Measurements from ENCODE around the gene SRGAP1.

The SRGAP1 gene

DNA sequence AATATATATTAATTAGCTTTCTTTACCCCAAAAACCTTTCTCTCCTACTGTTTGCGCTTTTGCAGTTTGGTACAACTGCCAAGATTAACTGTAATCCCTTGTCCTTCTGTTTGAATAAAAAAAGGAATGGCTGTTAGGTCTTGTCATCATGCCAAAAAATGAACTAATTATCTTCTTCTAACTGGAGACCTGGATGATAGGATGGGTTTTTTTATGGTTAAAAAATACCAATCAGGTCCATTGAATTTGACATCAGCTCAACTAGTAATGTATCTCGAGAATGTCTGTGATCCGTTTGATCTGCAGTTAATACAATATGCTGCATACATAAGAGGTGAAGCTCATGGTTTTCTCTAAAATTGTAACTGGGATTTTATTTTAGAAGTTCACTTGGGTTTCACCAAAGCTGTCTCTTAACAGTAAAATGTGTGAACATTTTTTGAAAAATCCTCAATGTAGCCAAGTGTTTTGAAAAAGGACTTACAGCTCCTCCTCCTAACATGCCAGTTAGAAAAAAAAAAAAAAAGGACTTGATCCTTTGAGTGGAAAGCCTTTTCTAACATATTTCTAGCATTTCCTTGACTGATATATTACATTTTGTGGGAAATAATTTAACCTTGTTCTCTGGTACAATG lies 96.8 kb downstream of the SRGAP1 start:
- no peak for DNase-seq

DNA sequence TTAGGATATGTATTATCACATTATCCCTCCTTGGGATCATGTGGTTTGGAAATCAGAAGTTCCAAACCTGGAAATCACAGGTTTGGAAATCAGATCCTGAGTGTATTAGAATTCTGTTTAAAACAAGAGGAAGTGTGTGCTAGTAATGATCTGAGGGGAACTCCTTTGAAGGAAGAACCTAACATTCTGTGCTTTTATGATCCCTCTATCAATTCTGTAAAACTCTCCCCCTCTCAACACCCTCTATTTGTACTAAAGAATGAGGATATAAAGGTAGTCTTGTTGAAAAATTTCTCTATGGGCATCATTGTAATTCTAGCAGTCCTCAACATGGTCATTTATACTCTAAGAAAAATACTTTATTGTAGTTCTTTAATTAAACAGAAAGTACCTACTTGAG lies 97.4 kb downstream of the SRGAP1 start:
- DNase-seq = no peak

DNA sequence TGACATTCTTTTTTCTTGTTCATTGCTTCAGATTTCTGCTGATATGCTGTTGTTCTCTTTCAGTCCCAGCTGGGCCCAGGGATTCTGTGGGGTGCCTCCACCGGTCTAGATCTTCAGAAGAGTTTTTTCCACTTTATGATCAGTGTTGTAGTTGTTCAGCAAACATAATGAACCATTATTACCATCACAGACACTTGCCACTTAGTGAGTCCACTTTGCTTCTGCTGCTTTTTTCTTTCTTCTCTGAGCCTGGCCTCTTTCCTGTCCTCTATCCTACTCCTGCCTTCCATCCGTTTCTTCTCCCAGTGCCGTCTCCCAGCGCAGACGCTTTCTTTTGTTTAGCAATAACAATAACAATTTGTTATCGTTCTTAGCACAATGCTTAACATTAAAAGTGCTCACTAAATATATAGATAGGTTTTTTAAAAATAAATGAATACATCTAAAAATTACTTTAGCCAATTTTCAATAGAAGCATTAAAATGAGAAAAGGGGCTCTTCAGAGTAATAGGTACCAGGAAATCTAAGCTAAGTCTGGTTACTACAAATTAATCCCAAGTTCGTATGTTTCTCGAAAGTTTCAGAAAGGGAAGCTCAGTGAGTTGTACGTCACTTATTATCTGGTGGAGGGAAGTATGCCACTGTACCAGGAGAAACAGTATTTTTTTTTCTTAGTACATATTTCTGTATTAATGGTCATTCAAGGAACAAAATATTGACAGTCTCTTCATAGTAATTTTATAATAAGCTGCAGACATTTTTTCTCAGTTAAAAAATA lies 98.2 kb downstream of the SRGAP1 start:
- DNase-seq = no peak

DNA sequence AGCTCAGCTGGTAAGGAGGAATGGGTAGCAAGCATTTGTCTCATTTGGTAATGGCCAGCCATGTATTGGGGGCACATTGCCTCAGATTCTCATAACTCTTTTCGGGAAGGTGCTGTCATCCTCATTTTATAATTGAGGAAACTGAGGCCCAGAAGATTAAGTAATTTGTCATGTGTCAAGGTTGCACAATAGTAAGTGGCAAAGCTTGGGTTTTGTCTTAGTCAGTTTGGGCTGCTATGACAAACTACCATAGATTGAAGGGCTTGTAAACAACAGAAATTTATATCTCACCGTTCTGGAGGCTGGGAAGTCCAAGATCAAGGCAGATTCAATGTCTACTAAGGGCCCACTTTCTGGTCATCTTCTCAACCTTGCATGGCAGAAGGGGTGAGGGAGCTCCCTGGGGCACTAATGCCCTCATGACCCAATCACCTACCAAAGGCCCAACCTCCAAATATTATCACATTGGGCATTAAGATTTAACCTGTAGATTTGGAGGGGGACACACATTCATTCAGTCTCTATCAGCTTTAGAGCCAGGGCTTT lies 99.6 kb downstream of the SRGAP1 start:
- no peak for DNase-seq

DNA sequence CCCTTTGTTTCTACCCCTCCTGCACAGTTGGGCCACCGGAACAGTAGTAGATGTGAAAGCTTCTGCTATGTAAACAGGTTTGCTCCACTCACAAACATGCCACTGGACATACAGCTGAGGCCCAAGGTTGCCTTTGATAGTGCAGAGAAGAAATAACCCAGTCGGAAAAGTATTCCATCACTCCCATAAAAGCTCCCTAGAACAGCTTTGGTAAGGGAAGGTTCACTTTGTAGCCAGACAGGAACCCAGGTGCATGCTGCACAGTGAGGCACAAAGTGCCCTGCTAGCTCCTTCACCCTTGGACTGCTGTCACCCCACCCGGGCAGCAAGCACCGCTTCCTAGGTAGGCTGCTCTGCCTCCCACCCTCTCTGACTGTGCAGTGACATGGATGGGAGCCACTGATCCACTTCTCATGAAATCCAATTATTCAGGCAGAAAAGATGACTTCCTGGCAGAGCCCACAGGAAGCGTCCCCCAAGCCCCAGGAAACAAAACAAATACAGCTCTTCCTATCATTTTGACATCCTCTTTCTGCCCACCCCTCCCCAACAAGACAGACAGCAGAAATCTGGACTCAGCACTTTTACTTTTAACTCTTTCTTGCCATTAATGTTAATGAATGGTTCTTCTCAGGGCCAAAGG lies 100.2 kb downstream of the SRGAP1 start:
- DNase-seq = no peak

DNA sequence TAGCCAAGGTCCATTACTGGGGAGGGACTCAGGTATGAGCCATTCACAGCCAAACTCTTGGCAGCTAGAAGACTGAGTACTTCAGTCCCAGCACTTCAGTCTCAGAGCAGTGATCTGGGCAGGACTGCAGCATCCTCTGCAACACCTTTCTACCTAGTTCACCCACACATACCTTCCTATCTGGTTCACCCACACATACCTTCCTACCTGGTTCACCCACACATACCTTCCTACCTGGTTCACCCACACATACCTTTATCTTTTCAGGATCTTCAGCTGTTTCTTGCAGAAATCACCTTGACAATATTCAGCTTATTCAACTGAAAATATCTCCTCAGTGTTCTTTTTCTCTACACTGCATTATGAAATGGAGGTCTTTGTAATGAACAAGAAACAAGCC lies 101.3 kb downstream of the SRGAP1 start:
- no peak for DNase-seq

DNA sequence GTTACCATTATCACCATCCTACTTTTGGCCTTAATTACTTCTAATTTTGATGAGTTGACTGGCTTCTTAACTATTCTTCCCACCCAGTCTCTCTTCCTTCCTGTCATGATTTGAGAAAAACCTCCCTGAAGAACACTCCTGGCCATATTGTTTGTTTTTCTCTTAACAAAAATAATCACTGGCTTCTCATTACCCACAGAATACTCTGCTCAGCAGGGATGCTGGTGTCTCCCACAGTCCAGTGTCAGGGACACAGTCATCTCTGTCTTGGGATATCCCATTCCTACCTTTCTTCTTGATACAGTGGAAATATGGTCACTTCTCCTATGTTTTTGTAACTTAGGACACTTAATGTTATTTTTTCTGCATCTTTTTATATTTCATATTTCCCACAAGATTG lies 103.7 kb downstream of the SRGAP1 start:
- DNase-seq = no peak

DNA sequence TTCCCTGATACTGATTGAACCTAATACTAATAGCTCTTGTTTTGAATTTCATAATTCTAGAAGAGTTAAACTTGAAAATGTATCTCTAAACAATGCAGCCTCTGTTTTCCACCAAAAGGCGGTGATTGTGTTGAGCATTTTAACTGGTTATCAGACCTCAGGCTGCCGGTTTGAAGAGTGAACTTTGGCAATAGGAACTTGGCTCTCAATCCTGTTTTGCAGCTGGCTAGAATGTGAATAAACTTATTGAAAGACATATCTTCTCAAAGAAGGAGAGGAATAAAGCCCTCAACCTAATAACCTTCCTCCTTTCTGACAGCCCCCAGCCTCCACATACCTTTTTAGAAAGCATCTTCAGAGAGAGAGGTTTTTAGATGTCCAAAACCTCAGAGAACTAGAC lies 105.4 kb downstream of the SRGAP1 start:
- DNase-seq = no peak

DNA sequence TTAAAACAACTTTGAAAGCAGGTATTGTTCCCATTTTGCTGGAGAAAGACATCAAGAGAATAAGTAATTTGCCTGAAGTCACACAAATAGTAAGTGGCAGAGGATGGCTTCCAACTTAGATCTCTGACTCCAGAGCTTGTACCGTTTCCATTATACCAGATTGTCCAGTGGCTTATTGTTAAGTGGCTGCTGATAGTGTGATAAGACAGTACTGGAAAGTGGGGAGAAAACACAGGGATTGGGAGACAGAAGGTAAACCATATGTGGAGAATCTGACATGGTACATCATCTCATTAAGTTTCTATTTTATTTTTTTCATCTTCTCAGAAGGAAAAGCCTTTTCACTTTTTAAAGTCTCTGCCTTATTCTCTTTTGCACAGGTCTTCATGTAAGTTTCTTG lies 108.5 kb downstream of the SRGAP1 start:
- no peak for DNase-seq

DNA sequence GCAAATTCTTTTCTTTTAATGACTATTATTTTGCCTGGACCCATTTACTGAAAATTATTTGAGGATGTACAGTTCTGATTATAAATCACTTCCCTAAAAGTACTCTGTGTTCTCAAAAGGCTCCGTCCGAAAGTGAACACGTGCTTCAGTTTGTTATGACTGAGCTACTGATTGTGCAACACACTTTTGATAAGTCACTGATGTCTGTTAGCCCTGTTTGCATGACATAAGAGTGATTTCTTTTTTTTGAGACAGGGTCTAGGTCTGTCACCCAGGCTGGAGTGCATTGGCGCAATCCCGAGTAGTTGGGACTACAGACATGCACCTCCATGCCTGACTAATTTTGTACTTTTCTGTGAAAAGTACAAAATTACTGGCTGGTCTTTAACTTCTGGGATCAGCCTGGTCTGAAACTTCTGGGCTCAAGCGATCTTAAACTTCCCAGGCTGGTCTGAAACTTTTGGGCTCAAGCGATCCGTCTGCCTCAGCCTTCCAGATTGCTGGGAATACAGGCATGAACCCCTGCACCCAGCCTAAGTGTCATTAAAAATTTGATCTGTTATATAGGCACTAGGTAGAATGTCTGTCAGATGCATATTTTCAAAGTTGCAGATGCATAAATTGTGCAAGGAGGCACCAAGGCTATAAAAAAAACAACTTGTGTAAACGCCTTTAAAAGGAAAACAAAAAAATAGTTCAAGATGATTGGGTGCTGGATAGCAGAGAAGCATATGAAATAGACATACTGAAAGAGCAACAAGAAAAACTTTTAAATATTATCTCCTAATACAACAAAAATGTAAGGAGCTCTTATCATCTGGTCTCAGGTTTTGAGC lies 111.5 kb downstream of the SRGAP1 start:
- DNase-seq = no peak

DNA sequence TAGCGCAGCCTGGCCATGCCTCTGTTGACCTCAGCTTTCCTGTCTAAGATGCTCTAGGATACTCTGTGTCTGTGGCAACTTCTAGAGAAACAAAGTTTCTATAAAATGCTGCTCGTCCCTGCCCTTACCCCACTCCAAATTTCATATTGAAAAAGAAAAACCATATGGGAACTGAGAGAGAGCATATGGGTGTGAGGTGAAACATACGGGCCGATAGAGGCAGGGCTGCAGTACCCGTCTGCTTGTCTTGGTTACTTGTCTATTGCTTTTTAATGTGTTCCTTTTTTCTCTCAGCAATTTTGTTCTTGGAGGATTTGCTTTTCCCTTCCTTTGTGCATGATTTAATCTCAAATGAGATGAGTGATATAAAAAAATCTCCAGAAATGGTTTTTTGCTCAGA lies 113.0 kb downstream of the SRGAP1 start:
- no peak for DNase-seq

DNA sequence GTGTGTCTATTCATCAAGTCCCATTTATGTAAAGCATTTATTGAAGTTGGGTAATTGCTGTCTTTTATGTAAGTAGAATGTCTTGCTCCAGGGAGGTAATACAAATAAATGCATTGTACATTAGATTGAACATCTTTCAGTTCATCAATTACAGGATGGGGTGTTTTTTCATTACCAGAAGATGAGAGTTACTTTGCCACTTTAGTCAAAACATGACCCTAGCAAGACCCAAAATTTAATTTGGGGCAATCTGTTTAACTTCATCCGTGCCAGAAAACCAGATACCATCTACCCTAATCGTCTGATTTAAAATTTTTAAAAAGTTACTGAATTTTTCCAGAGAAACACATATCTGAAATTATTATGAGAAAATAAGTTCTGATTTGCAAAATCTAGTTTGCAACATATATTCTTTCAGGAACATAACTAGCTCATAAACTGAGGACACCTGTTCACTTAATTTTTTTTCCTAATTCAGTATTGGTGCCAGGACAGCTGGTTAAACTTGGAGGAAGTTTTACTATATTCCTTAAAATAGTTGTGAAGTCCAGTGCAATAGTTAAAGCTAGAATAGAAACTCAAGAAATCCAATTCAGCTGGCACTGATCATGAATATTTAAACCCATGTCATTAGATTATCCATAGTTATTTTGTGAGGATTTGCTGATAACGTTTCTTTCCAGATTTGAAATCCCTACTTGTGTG lies 114.5 kb downstream of the SRGAP1 start:
- no peak for DNase-seq

DNA sequence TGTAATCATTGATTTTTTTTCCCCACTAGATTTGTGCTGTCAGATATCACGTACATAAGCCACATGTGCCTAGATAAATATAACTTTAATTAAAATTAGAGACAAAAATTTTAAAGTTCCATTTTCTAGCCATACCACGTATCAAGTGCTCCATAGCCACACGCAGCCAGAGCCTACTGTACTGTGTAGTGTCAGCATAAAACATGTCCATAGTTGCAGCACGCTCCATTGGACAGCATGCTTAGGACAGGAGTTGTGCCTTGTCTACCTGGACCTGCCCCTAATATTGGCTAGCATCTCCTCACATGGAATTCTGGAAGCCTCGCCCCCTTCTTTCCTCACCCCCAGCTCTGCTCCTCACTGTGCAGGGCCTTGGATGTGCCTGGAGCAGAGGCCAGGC lies 116.5 kb downstream of the SRGAP1 start:
- no peak for DNase-seq

DNA sequence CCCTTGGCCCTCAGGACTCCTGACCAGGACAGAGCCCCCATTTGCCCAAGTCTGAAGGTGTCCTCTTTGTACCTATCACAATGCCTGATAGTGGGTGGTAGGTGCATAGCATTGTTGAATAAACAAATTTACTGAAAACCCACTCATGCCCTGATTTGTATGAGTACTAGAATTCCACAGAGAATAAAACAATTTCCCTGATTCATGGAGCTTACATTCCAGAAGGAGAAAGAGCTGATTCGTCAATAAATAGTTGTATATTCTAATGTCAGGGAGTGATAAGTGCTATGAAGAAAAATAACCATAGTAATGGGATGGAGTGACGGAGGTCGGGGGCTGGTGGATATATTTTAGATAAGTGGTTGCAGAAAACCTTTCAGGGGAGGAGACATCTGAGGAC lies 117.0 kb downstream of the SRGAP1 start:
- no peak for DNase-seq

DNA sequence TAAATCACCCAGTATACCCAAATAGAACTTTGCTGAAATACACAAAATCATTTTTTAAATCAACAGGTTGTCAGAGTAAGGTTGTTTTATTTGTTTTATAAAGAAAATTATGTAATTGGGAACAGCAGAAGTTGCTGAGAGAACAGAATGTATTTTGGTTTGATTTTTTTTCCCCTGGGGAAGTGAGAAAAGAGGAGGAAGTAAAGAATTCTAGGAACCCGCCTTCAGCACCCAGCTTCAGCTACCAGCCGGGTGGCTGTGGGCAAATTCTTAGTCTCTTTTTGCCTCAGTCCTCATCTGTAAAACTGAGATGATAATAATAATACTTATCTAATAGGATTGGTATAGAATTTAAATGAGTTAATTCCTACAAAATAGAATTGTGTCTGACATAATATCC lies 119.4 kb downstream of the SRGAP1 start:
- DNase-seq = no peak

DNA sequence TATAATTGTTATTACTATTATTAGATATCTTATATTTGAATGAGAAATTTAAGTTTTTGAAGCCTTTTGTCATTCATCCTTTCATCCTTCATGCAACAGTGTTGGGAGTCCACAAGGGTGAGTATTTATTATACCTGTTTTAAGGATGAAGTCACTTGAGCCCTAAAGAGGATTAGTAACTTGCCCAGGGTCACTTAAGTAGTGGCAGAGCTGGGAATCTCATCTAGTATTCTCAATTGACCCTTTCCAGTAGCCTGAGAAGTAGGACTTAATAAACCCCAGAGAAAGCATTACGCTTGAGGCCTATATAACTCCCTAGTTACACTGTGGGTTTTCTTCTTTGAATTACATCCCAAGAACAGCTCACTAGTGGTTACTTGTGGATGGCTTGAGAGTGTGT lies 119.8 kb downstream of the SRGAP1 start:
- DNase-seq = no peak

DNA sequence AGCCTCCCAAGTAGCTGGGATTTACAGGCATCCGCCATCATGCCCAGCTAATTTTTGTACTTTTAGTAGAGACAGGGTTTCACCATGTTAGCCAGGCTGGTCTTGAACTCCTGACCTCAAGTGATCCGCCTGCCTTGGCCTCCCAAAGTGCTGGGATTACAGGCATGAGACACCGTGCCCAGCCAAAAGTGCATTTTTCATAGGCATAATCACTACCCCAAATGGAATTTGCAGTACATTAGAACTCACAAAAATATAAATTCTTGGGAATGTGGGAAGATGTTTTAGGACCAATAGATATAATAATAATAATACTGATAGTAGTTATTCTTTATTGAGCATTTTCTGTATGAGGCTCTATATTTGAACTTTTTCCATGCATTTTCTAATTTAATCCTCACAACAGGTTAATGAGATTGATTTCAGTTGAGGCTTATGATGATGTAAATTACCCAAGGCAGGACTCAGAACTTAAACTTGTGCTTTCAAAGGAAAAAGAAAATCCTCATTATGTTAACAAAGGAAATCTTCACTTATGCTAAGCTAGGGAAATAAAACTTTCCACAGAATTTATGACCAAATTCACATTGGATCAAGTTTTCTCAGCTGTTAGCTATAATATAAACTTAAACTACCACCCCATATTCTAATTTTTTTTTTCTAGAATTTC lies 121.6 kb downstream of the SRGAP1 start:
- DNase-seq = peak; percentile 58

DNA sequence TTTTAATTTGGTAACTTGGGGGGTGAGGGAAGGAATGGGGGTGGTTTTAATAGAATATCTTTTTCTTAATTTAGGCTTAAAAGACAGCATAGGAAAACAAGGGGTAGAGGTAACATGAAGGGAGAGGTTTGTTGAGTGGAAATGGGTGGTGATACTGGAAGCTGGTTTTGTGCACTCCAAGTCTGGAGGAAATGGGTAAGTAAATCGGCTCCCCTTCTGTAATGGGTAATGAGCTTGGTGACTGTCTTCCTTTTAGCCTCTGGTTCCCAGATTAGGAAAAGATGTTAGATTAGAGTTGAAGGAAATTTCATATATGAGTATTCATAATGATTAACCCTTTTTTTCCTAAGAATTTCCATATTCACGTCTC lies 122.1 kb downstream of the SRGAP1 start:
- no peak for DNase-seq

DNA sequence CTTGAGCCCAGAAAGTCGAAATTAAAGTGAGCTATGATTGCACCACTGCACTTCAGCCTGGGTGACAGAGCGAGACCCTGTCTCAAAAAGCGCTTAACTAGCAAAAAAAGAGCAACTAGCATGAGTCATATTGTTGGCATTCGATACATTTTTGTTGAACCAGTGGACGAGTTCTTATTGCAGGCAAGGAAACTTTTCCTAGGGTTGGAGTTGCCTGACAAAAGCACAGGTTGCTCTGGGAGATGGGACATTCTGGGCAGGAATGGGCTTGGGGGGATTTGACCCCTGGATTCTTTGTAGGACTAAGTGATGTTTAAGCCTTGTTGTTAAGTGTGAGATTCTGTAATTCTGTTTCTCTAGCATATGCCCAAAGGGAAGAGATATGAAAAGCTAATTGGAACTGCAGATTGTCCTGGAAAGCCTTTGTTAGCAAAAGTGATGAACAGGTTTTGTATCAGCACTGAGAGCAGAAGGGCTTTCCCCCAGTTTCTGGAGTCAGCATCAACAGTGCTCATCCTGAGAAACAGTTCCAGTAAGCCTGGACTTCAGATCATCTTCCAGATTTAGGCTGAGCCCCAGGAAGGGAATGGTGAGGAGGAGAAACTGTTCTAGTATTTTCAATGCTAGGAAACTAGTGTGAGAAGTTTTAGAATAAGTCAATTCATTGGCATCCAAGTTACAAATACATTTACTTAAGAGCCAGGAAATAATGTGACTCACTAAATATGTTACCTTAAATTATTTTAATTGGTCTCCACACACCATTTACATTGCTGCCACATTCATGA lies 123.1 kb downstream of the SRGAP1 start:
- peak; percentile 81 for DNase-seq

DNA sequence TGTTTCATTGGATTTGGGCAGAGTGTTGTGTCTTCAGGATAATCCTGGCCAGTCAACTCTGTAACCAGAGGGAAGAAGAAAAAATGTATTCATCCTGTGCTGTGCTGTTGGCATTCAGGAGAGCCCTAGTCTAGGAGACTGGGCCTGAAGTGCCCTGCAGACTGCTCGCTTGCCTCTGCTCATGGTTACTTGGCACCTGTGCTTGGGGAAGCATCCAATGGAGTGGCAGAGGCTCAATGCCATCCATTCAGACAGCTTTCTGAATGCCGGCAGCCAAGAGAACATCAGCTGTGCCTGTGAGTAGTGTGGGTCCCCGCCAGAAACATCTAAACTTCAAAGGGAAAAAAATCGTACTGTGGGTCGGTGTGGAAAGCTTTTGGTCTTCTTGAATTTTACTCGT lies 124.2 kb downstream of the SRGAP1 start:
- DNase-seq = no peak

DNA sequence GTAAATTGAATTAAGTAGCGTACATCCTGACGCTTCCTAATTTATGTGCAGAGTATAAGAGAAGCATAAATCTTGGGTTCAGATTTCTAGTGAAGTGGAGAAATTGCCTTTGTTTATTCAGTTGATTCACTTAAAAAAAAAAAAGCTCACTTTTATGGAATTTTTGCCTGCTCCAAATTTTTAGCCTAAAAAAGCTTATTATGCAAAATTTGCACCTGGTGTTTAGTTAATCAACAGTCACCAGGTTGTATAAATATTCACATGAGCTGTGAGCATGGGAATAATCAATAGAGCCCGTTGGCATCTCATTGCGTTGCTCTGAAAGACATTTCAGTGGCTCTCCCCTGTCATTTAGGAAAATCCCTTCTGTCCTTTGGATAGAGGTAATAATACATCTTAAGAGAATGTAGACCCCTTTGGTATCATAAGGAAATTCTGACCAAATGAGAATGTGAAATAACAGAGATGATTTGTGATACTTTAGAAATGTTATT lies 132.4 kb downstream of the SRGAP1 start:
- DNase-seq = no peak

All from EL (cell line).